OCI-LY3 (cell line): Measurements from ENCODE around the gene SPOCK1.

Experiments used
- EZH2phosphoT487 ChIP-seq: fragments of 200-600 bp; shearing (Covaris generic); IDR thresholded peaks from 2 replicates; pipeline ENCODE4 v1.6.1; 2018; ENCODE audit warnings: antibody characterized with exemption, mixed run types, low read depth
- TF ChIP-seq, protein P1 (sequence below): fragments of 200-600, 300-600 bp; sonication (generic); IDR thresholded peaks from 2 replicates; pipeline ENCODE4 v1.5.1; 2014; ENCODE audit warnings: antibody characterized with exemption, low read length, low read depth

- TF ChIP-seq, protein P1, sequence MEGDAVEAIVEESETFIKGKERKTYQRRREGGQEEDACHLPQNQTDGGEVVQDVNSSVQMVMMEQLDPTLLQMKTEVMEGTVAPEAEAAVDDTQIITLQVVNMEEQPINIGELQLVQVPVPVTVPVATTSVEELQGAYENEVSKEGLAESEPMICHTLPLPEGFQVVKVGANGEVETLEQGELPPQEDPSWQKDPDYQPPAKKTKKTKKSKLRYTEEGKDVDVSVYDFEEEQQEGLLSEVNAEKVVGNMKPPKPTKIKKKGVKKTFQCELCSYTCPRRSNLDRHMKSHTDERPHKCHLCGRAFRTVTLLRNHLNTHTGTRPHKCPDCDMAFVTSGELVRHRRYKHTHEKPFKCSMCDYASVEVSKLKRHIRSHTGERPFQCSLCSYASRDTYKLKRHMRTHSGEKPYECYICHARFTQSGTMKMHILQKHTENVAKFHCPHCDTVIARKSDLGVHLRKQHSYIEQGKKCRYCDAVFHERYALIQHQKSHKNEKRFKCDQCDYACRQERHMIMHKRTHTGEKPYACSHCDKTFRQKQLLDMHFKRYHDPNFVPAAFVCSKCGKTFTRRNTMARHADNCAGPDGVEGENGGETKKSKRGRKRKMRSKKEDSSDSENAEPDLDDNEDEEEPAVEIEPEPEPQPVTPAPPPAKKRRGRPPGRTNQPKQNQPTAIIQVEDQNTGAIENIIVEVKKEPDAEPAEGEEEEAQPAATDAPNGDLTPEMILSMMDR, result no peak
- TF ChIP-seq EZH2phosphoT487, result no peak
Measured at GRCh38 chr5:137001026-137001569, 498.0 kb downstream of the SPOCK1 start.
